HCT116 (cell line): ENCODE data around the gene WNK1. TPM values are rescaled to one million over a fixed set of nuclear protein-coding genes. Genes with fewer than 3 reads are reported as not detected.

Experiments used
- ATAC-seq: fragments of 200-7000 bp; cut with Tn5 transposase; 2 replicates; pipeline ENCODE4 v1.9.1; 2020; ENCODE audit warnings: mild to moderate bottlenecking, moderate library complexity
- BruUV-seq: library from RNA; stranded (reverse); fragments of 400-500 nt; replicated peaks from 2 replicates; lab custom pipeline; 2021; lab: Mats Ljungman, UMichigan
- CTCF ChIA-PET: fragments of 300-600 bp; sonication (Branson Sonifier 250); formaldehyde crosslinking; loops from one replicate; lab custom pipeline; 2021; ENCODE audit warnings: antibody characterized with exemption; lab: Charles Lee
- POLR2A ChIA-PET: fragments of 300-600, 350-600 bp; sonication (Branson Sonifier 250); formaldehyde crosslinking; loops from one replicate; lab custom pipeline; 2021; ENCODE audit warnings: antibody characterized with exemption; lab: Charles Lee
- RAD21 ChIA-PET, 2 experiments: fragments of 300-600 bp; sonication (Branson Sonifier 250); formaldehyde crosslinking; loops; one replicate each; lab custom pipeline; 2023; ENCODE audit warnings: low total read pairs in 2 of 2; ENCODE audit not compliant: uncharacterized antibody in 2 of 2, unreplicated experiment in 2 of 2, low non-redundant PET in 1 of 2; lab: Charles Lee
- DNase-seq: peaks from one replicate; pipeline ENCODE4 v3.0.0-alpha.2; 2010; ENCODE audit warnings: low read depth, low spot score
- H2AFZ ChIP-seq: fragments of 200-600 bp; shearing (Covaris generic), sonication (generic); 2 replicates; pipeline ENCODE4 v1.6.1; 2017; ENCODE audit warnings: low read depth, mixed run types, mixed read lengths, antibody characterized with exemption, low read length; ENCODE audit not compliant: poor library complexity, severe bottlenecking
- H3K27ac ChIP-seq: 2 replicates; pipeline ENCODE4 v1.5.1; 2012; ENCODE audit warnings: low read depth, low read length
- H3K27me3 ChIP-seq: fragments of 200-600 bp; sonication (generic); 2 replicates; pipeline ENCODE4 v1.6.1; 2016; ENCODE audit warnings: mixed run types, low read length, mixed read lengths; ENCODE audit not compliant: insufficient read depth
- H3K36me3 ChIP-seq, 2 experiments: fragments of 200-500 bp in 1 of 2; fragments of 200-600 bp in 1 of 2; sonication (Bioruptor generic) in 1 of 2; sonication (generic) in 1 of 2; 2 replicates each; pipeline versions ENCODE4 v1.5.1 to v1.6.1; 2014 to 2016; ENCODE audit warnings: low read length in 2 of 2, inconsistent platforms in 1 of 2, mixed read lengths in 1 of 2, mixed run types in 1 of 2; ENCODE audit not compliant: insufficient read depth in 2 of 2, control insufficient read depth in 1 of 2
- H3K4me1 ChIP-seq, 2 experiments: fragments of 200-600 bp in 1 of 2; sonication (generic) in 1 of 2; 2 replicates each; pipeline versions ENCODE4 v1.5.1 to v1.6.1; 2012 to 2017; ENCODE audit warnings: low read length in 2 of 2, inconsistent platforms in 1 of 2, mild to moderate bottlenecking in 1 of 2, mixed read lengths in 1 of 2, mixed run types in 1 of 2, moderate library complexity in 1 of 2; ENCODE audit not compliant: insufficient read depth in 2 of 2, control insufficient read depth in 1 of 2
- H3K4me2 ChIP-seq: fragments of 200-600 bp; sonication (generic); 2 replicates; pipeline ENCODE4 v1.6.1; 2017; ENCODE audit warnings: mixed run types, low read length, mixed read lengths
- H3K4me3 ChIP-seq, 2 experiments: fragments of 200-600 bp in 1 of 2; sonication (generic) in 1 of 2; replicated peaks in 1 of 2; 2 replicates each; pipeline ENCODE4 v1.5.1; 2011 to 2016; ENCODE audit warnings: low read length in 2 of 2, control low read depth in 1 of 2, low read depth in 1 of 2, mild to moderate bottlenecking in 1 of 2, mixed read lengths in 1 of 2, mixed run types in 1 of 2
- H3K79me2 ChIP-seq: fragments of 200-600 bp; sonication (generic); 2 replicates; pipeline ENCODE4 v1.6.1; 2017; ENCODE audit warnings: mild to moderate bottlenecking, mixed run types, low read length, moderate library complexity, mixed read lengths; ENCODE audit not compliant: insufficient read depth
- H3K9ac ChIP-seq: fragments of 200-600 bp; sonication (generic); 2 replicates; pipeline ENCODE4 v1.6.1; 2016; ENCODE audit warnings: low read length, mixed read lengths
- H3K9me2 ChIP-seq: fragments of 200-600 bp; sonication (generic), shearing (Covaris generic); 2 replicates; pipeline ENCODE4 v1.6.1; 2017; ENCODE audit warnings: mixed run types, mild to moderate bottlenecking, moderate library complexity; ENCODE audit not compliant: insufficient read depth
- H3K9me3 ChIP-seq, 2 experiments: fragments of 200-500 bp in 1 of 2; fragments of 200-600 bp in 1 of 2; sonication (Bioruptor generic) in 1 of 2; sonication (generic) in 1 of 2; 2 replicates each; pipeline ENCODE4 v1.6.1; 2014 to 2017; ENCODE audit warnings: low read length in 2 of 2, mixed read lengths in 2 of 2, inconsistent platforms in 1 of 2, low read depth in 1 of 2, mild to moderate bottlenecking in 1 of 2, mixed run types in 1 of 2, moderate library complexity in 1 of 2; ENCODE audit not compliant: control insufficient read depth in 1 of 2, insufficient read depth in 1 of 2
- H4K20me1 ChIP-seq: fragments of 200-600 bp; sonication (generic), shearing (Covaris generic); 2 replicates; pipeline ENCODE4 v1.6.1; 2017; ENCODE audit warnings: mixed run types, mild to moderate bottlenecking, moderate library complexity; ENCODE audit not compliant: insufficient read depth
- CTCF ChIP-seq, 3 experiments: fragments of 200-600 bp in 1 of 3; sonication (generic) in 1 of 3; IDR thresholded peaks in 2 of 3; conservative IDR thresholded peaks in 1 of 3; 2 replicates each; pipeline ENCODE4 v1.5.1; 2012 to 2017; ENCODE audit warnings: low read depth in 2 of 3, low read length in 2 of 3, antibody characterized with exemption in 1 of 3, borderline replicate concordance in 1 of 3, control low read depth in 1 of 3, mild to moderate bottlenecking in 1 of 3, mixed read lengths in 1 of 3, mixed run types in 1 of 3, moderate library complexity in 1 of 3; ENCODE audit not compliant: insufficient read depth in 1 of 3
- ELF1 ChIP-seq: IDR thresholded peaks from 2 replicates; pipeline ENCODE4 v1.6.1; 2012; ENCODE audit warnings: low read depth, borderline replicate concordance
- JUND ChIP-seq: IDR thresholded peaks from 2 replicates; pipeline ENCODE4 v1.6.1; 2012
- POLR2A ChIP-seq: IDR thresholded peaks from 2 replicates; pipeline ENCODE4 v1.7.0; 2011; ENCODE audit warnings: borderline replicate concordance; ENCODE audit not compliant: insufficient read depth, insufficient read length; ENCODE audit errors: extremely low read depth
- POLR2AphosphoS5 ChIP-seq: IDR thresholded peaks from 2 replicates; pipeline ENCODE4 v1.6.1; 2011; ENCODE audit warnings: mild to moderate bottlenecking, low read depth, low read length, moderate library complexity
- ZBTB33 ChIP-seq: IDR thresholded peaks from 2 replicates; pipeline ENCODE4 v1.6.1; 2011; ENCODE audit warnings: mild to moderate bottlenecking, low read length, moderate library complexity; ENCODE audit not compliant: insufficient replicate concordance; ENCODE audit errors: extremely low read depth
- intact Hi-C: fragments of 100-400 bp; cut with micrococcal nuclease; formaldehyde crosslinking; loops from 2 replicates; pipeline ENCODE4 v1.10.0; 2022
- total RNA-seq: library from RNA; stranded (reverse); gene quantifications from one replicate; pipeline ENCODE4 v1.2.1, GENCODE V29; 2021; ENCODE audit not compliant: unreplicated experiment

The WNK1 gene
- total RNA-seq, 1 experiment from 2014 or later: 81.0 TPM

GRCh38 chr12:905261-906031 is 153.1 kb downstream of the WNK1 start:
- no peak overlapping the region for H3K4me3 ChIP-seq
- H3K27me3 ChIP-seq: no peaks in the 10 kb centered on the region
- H3K4me2 ChIP-seq: no peak overlapping the region
- H2AFZ ChIP-seq: no peak overlapping the region
- DNase-seq: no peak
- no peak for TF ChIP-seq CTCF (IDR thresholded peaks at IDR 0.05 in 2 of 3, conservative IDR thresholded peaks at IDR 0.05 in 1 of 3; ENCODE audit: borderline replicate concordance in 1 of 3, insufficient read depth in 1 of 3, low read depth in 2 of 3, low read length in 2 of 3)
- no peak for TF ChIP-seq ELF1
- TF ChIP-seq POLR2A: no peak
- no peak for TF ChIP-seq JUND
- no peak for TF ChIP-seq ZBTB33
- TF ChIP-seq POLR2AphosphoS5: no peak
- H3K27ac ChIP-seq: no peak overlapping the region
- intact Hi-C loops: no loop called here
- no peaks in the 10 kb centered on the region for H3K9me3 ChIP-seq
- H3K9ac ChIP-seq: no peak overlapping the region
- peaks cover 44 to 65% of the 10 kb centered on the region in 2 experiments for H3K36me3 ChIP-seq
- POLR2A ChIA-PET: no interaction called here
- H4K20me1 ChIP-seq: no peaks in the 10 kb centered on the region
- CTCF ChIA-PET: no interaction called here
- no peaks in the 10 kb centered on the region for H3K79me2 ChIP-seq
- no TSS peak for BruUV-seq
- RAD21 ChIA-PET: no interaction called here
- no peak for ATAC-seq
- no peaks in the 10 kb centered on the region for H3K9me2 ChIP-seq
- no peaks in the 10 kb centered on the region for H3K4me1 ChIP-seq
